SK-N-SH (cell line): ENCODE results near the gene SMAD7.

Experiments used
- POLR2AphosphoS5 ChIP-seq: IDR thresholded peaks from 2 replicates; pipeline ENCODE4 v1.6.1; 2012; ENCODE audit warnings: low read depth, low read length
- ZBTB33 ChIP-seq: IDR thresholded peaks from 2 replicates; pipeline ENCODE4 v1.4.0; 2012; ENCODE audit warnings: low read depth, borderline replicate concordance

GRCh38 chr18:48959551-48959920, 8.8 kb upstream of the SMAD7 start:
- TF ChIP-seq POLR2AphosphoS5, result no peak
- no peak for TF ChIP-seq ZBTB33
